Nephron progenitor cell (in vitro differentiated cells): ENCODE measurements around the gene CALHM5.

Source experiments
- DNase-seq: peaks from one replicate; pipeline ENCODE4 v3.0.0; 2021
- H3K27ac Mint-ChIP-seq: 2 replicates; pipeline ENCODE4 v1.8.0; 2021; ENCODE audit warnings: mild to moderate bottlenecking, moderate library complexity, mixed read lengths
- H3K27me3 Mint-ChIP-seq: 2 replicates; pipeline ENCODE4 v1.8.0; 2021; ENCODE audit warnings: mild to moderate bottlenecking, low read depth, mixed read lengths; ENCODE audit not compliant: poor library complexity
- H3K36me3 Mint-ChIP-seq: 2 replicates; pipeline ENCODE4 v1.8.0; 2021; ENCODE audit warnings: low read depth, mixed read lengths
- H3K4me1 Mint-ChIP-seq: 2 replicates; pipeline ENCODE4 v1.8.0; 2021; ENCODE audit warnings: mixed read lengths
- H3K4me3 Mint-ChIP-seq: 2 replicates; pipeline ENCODE4 v1.8.0; 2021; ENCODE audit warnings: mild to moderate bottlenecking, moderate library complexity, mixed read lengths
- H3K9me3 Mint-ChIP-seq: 2 replicates; pipeline ENCODE4 v1.8.0; 2021; ENCODE audit warnings: mild to moderate bottlenecking, moderate library complexity, mixed read lengths
- CTCF ChIP-seq: fragments of 200-600 bp; sonication (generic); IDR thresholded peaks from 2 replicates; pipeline ENCODE4 v1.5.0; 2021; ENCODE audit warnings: antibody characterized with exemption

CALHM5 gene

GRCh38 chr6:116556814-116557415, 45.5 kb downstream of the CALHM5 start:
- TF ChIP-seq CTCF, result no peak
- peaks cover 8% of the 10 kb centered on the region for H3K27me3 Mint-ChIP-seq
- H3K36me3 Mint-ChIP-seq, result no peaks in the 10 kb centered on the region
- no peak overlapping the region for H3K4me3 Mint-ChIP-seq
- no peak for DNase-seq
- peaks cover 7% of the 10 kb centered on the region for H3K4me1 Mint-ChIP-seq
- H3K9me3 Mint-ChIP-seq, result no peaks in the 10 kb centered on the region
- H3K27ac Mint-ChIP-seq, result no peak overlapping the region

- H3K36me3 Mint-ChIP-seq, result no peaks in the 10 kb centered on the region
- no peaks in the 10 kb centered on the region for H3K9me3 Mint-ChIP-seq
- peaks cover 12% of the 10 kb centered on the region for H3K27me3 Mint-ChIP-seq
- no peak for DNase-seq
- no peak overlapping the region for H3K27ac Mint-ChIP-seq
- H3K4me3 Mint-ChIP-seq, result no peak overlapping the region
- peaks cover 7% of the 10 kb centered on the region for H3K4me1 Mint-ChIP-seq
- no peak for TF ChIP-seq CTCF
Observed at GRCh38 chr6:116557893-116558292, 46.5 kb downstream of the CALHM5 start.

GRCh38 chr6:116560130-116560529, 48.7 kb downstream of the CALHM5 start:
- Mint-ChIP-seq H3K36me3 (no peaks in the 10 kb centered on the region), H3K4me3 (no peak overlapping the region), H3K9me3 (no peaks in the 10 kb centered on the region), H3K27me3 (peaks cover 19% of the 10 kb centered on the region), H3K27ac (no peak overlapping the region), H3K4me1 (peaks cover 7% of the 10 kb centered on the region)
- no peak for DNase-seq
- no peak for TF ChIP-seq CTCF

- peaks cover 7% of the 10 kb centered on the region for H3K4me1 Mint-ChIP-seq
- H3K36me3 Mint-ChIP-seq, result no peaks in the 10 kb centered on the region
- no peak overlapping the region for H3K27ac Mint-ChIP-seq
- DNase-seq, result peak; percentile 76
- peak overlapping the region; percentile 65 for H3K4me3 Mint-ChIP-seq
- no peaks in the 10 kb centered on the region for H3K9me3 Mint-ChIP-seq
- peaks cover 31% of the 10 kb centered on the region for H3K27me3 Mint-ChIP-seq
- peak; percentile 91 for TF ChIP-seq CTCF
Observed at GRCh38 chr6:116561377-116562018, 50.1 kb downstream of the CALHM5 start.

GRCh38 chr6:116562019-116562403, 50.6 kb downstream of the CALHM5 start:
- Mint-ChIP-seq H3K9me3 (no peaks in the 10 kb centered on the region), H3K27ac (no peak overlapping the region)
- no peak for TF ChIP-seq CTCF

GRCh38 chr6:116562614-116563013, 51.2 kb downstream of the CALHM5 start:
- Mint-ChIP-seq H3K27me3 (peaks cover 36% of the 10 kb centered on the region), H3K9me3 (no peaks in the 10 kb centered on the region), H3K4me1 (peaks cover 7% of the 10 kb centered on the region), H3K4me3 (no peak overlapping the region), H3K36me3 (no peaks in the 10 kb centered on the region), H3K27ac (no peak overlapping the region)
- DNase-seq, result no peak
- no peak for TF ChIP-seq CTCF

More at GRCh38 chr6:116562019-116562403, 50.6 kb downstream of the CALHM5 start:
- peaks cover 35% of the 10 kb centered on the region for H3K27me3 Mint-ChIP-seq
- peaks cover 7% of the 10 kb centered on the region for H3K4me1 Mint-ChIP-seq
- H3K36me3 Mint-ChIP-seq, result no peaks in the 10 kb centered on the region
- no peak overlapping the region for H3K4me3 Mint-ChIP-seq
- DNase-seq, result no peak
